GM21390 (cell line): Measurements from ENCODE around the gene CADM1.
"Not testable (repeated sequence)": the region's sequence is repeated elsewhere in the genome, so short reads cannot be mapped to it uniquely, and the experiment has no call there.

Experiments
- ATAC-seq: cut with Tn5 transposase; IDR thresholded peaks from one replicate; pipeline ENCODE4 v1.9.1; 2021; ENCODE audit not compliant: unreplicated experiment

The CADM1 gene

DNA sequence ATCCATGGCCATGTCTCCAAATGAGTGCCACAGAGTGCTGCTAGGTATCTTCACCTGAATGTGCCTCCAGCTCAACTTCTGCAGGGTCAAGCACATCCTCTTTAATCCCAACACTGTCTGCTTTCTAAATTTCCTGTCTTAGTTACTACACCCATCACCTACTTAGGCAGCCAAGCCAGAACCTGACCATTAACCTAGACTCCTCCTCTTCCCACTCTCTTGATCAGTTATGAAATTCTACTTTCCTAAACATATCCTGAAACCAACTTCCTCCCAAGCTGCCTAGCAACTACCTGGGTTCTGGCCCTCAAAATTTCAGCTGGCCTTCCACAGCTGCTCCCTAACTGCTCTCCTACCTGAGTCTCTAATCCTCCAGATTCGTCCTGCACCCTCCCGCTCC lies 22.7 kb downstream of the CADM1 start:
- no peak for ATAC-seq

DNA sequence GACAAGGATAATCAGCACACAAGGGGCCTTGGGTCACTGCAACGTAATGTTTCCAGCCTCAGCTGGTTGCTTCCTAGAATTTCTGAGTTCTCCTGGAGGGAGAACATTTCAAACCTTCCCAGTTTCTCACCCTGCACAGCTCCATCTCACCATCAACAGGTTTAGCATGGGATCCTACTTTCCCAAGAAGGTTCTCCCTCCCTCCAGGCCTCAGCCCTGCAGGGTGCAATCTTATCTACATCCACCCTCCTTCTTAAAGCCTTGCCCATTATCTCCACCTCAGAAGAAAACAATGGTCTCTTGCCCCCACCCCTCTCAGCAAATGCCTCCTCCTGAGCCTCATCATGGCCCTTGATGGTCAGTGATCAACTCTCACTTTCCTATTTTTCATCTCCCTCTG lies 23.6 kb downstream of the CADM1 start:
- ATAC-seq = no peak

DNA sequence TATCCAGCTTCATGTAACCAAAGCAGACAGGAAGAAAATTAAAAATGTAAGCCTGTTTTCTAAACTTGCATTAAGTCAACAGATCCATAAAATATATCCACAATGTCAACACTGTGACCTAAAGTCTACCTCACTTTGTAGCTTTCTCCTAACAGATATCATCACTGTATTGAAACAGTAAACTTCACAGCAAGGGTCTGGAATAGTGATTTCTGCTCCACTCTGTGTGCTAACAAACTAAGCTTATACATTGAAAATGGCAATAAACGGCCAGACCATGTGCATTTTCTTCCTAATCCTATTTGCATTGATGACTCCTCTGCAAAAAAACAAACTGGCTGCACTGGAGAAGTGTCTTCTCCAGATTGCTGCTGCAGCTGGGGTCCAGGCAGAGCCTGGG lies 26.8 kb downstream of the CADM1 start:
- no peak for ATAC-seq

GRCh38 chr11:115476463-115477286 lies 27.5 kb downstream of the CADM1 start:
- no peak for ATAC-seq

DNA sequence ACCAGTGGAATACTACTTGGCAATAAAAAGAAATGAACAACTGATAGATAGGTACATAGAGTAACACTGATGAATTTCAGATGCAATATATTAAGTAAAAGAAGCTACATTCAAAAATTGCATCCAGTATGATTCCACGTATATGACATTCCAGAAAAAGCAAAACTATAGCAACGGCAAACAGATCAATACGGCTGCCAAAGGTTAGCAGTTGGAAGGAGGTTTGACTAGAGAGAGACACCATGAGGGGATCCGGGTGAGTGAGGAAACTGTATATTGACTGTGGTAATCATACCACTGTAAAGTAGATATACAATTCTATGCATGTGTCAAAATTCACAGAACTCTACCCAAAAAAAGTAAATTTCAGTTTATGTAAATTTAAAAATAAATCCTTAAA lies 28.7 kb downstream of the CADM1 start:
- no peak for ATAC-seq

- not testable (repeated sequence) for ATAC-seq
These were observed 29.9 kb downstream of the CADM1 start for GRCh38 chr11:115474306-115474705.

- no peak for ATAC-seq
These were observed 31.0 kb downstream of the CADM1 start for GRCh38 chr11:115473167-115473566.

DNA sequence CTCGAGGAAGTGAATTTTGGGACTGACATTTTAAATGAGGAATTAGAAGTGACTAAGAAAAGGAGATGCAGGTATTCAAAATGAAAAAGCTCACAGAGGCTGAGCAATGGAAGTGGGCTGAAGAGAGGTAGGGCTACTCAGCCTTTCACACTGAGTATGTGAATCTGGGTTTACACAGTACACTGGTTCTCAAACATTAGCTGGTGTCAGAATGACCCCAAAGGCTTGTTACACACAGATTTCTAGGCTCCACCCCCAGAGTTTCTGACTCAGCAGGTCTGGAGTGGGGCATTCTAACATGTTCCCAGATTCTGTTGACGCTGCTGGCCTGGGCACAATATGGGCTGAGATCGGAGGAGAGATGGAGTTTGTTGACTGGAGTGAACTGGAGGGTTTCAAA lies 32.8 kb downstream of the CADM1 start:
- peak; percentile 75 for ATAC-seq

GRCh38 chr11:115470928-115471327 lies 33.3 kb downstream of the CADM1 start:
- ATAC-seq = no peak

DNA sequence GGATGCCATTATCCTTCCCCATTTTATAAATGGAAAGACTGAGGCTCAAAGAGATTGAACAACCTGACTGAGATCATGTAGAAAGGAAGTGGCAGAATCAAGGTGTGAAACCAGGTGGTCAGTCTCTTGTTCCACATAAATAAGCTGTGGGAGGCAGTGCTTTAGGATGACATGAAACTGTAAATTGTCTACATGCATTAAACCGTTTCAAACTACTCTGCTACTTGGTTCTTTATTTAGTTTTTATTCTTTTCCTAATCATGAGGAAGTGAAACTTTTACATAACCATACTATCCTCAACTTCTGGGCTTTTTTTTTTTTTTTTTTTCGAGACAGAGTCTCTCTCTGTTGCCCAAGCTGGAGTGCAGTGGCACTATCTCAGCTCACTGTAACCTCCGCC lies 34.9 kb downstream of the CADM1 start:
- peak; percentile 53 for ATAC-seq

- ATAC-seq = no peak
These were observed 38.1 kb downstream of the CADM1 start for GRCh38 chr11:115466122-115466521.

- ATAC-seq = no peak
These were observed 39.9 kb downstream of the CADM1 start for GRCh38 chr11:115464269-115464668.

- ATAC-seq = no peak
These were observed 40.6 kb downstream of the CADM1 start for GRCh38 chr11:115463606-115464005.

DNA sequence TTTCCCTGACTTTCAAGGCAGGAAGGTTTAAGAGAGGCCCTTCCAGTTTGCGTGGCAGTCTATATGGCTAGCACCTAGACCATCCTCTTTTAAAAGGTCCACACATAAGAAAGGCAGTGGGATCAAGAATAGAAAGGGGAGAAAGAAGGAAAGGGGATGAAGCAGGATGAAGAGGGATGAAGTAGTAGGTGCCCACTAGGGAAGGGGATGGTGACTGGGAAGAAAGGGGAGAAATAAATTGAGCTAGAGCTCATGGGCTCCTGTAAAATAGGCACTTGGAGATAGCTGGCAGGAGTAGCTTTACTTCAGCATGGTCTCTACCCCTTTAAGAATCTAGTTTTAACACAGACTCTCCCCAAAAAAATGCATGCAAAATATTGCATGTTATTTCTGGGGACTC lies 41.5 kb downstream of the CADM1 start:
- no peak for ATAC-seq

DNA sequence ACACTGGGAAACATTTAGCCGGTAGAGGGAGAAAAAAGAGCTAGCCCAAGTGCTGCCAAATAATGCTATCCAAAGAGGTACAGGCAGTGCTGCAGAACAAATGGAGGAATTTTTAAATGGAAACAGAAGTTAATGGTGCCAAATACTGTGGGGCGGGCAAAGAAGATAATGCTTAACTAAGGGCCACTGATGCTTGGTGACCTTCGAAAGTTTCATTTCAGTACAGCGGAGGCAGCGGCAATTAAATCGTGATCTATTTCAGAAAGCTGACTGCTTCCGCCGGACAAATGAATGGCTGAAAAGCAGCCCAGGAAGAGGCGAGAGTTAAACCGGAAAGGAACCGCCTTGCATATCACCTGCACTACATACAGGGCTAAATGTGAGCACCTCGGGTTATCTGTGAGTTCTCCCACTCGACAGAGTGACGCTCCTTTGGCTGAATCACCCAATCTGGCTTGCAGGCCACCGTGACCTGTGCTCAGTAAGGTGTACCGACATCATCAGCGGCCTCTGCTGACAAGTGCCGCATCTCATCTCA lies 42.1 kb downstream of the CADM1 start:
- no peak for ATAC-seq

DNA sequence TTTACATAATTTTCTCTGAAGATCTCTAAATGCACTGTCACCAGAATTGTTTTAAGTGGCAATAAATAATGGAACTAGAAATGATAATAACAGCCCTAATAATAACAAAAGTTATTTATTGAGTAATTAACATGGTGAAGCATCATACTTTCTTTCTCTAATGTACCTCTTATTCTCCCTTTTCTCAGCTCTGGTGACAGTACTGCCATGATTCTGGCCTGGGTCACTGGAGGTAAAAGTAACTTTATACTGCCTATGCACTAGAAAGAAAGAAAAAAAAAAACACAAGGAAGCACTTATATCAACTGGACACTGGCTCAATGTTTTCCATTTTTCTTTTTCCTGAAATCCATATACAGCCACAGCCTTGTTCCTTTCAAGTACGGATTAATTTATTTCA lies 43.7 kb downstream of the CADM1 start:
- no peak for ATAC-seq

DNA sequence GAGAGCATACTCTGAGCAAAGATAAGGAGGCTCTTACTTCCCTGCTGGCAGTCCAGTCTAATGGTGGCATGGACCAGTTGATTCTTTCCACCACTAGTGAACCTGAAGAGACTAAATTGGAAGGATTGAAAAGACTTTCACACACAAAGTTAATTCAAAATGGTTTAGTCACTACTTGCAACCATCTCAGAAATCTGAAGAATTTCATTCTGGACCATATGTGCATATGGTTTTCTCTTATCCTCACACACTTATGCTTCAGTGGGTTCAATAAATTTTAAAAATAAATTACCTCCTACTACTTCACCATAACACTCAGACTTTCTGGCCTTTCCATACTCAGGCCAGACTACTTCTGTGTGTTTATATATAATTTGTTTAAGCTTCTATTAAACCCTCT lies 44.7 kb downstream of the CADM1 start:
- no peak for ATAC-seq

GRCh38 chr11:115458877-115459276 lies 45.3 kb downstream of the CADM1 start:
- ATAC-seq = no peak

DNA sequence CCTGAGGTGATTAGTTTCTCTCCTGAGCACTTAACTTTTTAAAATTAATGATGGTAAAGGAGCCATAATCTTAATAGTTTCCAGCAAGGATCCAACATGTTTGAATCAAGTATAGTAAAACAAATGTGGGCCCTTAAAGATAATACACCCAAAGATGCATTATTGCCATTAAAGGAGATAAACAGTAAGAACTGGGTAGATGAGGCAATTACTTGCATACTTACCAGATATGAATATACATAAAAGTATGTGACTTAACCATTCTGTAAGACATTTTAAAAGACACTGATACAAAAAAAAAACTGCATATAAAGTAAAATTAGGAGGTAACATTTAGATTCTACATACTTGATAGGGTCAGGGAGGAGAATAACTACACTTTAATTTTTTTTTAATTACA lies 48.2 kb downstream of the CADM1 start:
- no peak for ATAC-seq

GRCh38 chr11:115455613-115456012 lies 48.6 kb downstream of the CADM1 start:
- no peak for ATAC-seq

DNA sequence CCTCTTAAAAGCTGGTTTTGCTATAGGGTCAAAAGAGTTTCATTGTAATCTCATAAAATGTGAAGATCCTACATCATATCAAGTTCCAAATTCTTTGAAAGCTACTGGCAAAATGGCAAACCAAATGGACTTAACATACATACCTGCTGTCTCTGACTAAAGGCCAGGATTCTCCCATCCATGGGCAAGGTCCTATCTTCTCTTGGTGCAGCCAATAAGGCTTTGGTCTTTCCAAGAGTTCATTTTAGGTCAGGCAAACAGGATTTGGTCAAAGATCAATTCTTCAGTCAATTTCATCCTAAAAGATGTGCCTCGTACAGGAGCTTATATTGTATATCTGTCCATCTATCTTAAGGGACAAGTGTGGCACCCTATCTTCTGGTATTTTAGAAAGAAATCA lies 49.7 kb downstream of the CADM1 start:
- no peak for ATAC-seq

- ATAC-seq = no peak
These were observed 50.3 kb downstream of the CADM1 start for GRCh38 chr11:115453693-115454490.
